IMR-90 (cell line): ENCODE data around the gene SLC26A2. TPM values are rescaled to one million over a fixed set of nuclear protein-coding genes. Genes with fewer than 3 reads are reported as not detected.

Experiments used
- ATAC-seq: fragments of 200-7000 bp; cut with Tn5 transposase; 2 replicates; pipeline ENCODE4 v1.9.1; 2020; ENCODE audit warnings: low read depth, mild to moderate bottlenecking, moderate library complexity
- BruUV-seq: library from RNA; stranded (reverse); fragments of 400-500 nt; replicated peaks from 2 replicates; lab custom pipeline; 2021; lab: Mats Ljungman, UMichigan
- CTCF ChIA-PET: fragments of 300-600 bp; formaldehyde crosslinking; extraction: SDS; loops from one replicate; lab custom pipeline; 2021; ENCODE audit warnings: antibody characterized with exemption; lab: Yijun Ruan, JAX
- POLR2A ChIA-PET: fragments of 300-600 bp; sonication (Branson Sonifier 250); formaldehyde crosslinking; loops from one replicate; lab custom pipeline; 2022; ENCODE audit warnings: antibody characterized with exemption; ENCODE audit not compliant: unreplicated experiment; lab: Charles Lee
- DNase-seq: peaks from one replicate; pipeline ENCODE4 v3.0.0; 2013
- H2AFZ ChIP-seq: replicated peaks from 2 replicates; pipeline ENCODE3; 2013; ENCODE audit warnings: low read length, mild to moderate bottlenecking; ENCODE audit not compliant: poor library complexity
- H2AK5ac ChIP-seq: 2 replicates; pipeline ENCODE4 v1.6.1; 2013; ENCODE audit warnings: low read depth, low read length, inconsistent platforms
- H2AK9ac ChIP-seq: replicated peaks from 2 replicates; pipeline ENCODE3; 2013; ENCODE audit warnings: mild to moderate bottlenecking, low read depth, low read length, moderate library complexity; ENCODE audit not compliant: poor library complexity
- H2BK120ac ChIP-seq: 2 replicates; pipeline ENCODE4 v1.6.1; 2013; ENCODE audit warnings: low read depth, low read length, inconsistent platforms
- H2BK15ac ChIP-seq: 3 replicates; pipeline ENCODE4 v1.6.1; 2013; ENCODE audit warnings: low read depth, low read length, inconsistent platforms
- H2BK20ac ChIP-seq: 2 replicates; pipeline ENCODE4 v1.6.1; 2013; ENCODE audit warnings: low read depth, mild to moderate bottlenecking, inconsistent platforms, low read length, moderate library complexity
- H2BK5ac ChIP-seq: 2 replicates; pipeline ENCODE4 v1.6.1; 2013; ENCODE audit warnings: mild to moderate bottlenecking, low read depth, low read length, inconsistent platforms; ENCODE audit not compliant: poor library complexity, severe bottlenecking
- H3K14ac ChIP-seq: replicated peaks from 2 replicates; pipeline ENCODE4 v1.6.1; 2013; ENCODE audit warnings: low read depth, low read length, inconsistent platforms
- H3K18ac ChIP-seq: 2 replicates; pipeline ENCODE4 v1.6.1; 2013; ENCODE audit warnings: low read depth, low read length, control low read depth
- H3K23ac ChIP-seq: 2 replicates; pipeline ENCODE4 v1.6.1; 2013; ENCODE audit warnings: low read depth, low read length, inconsistent platforms
- H3K27ac ChIP-seq: 2 replicates; pipeline ENCODE4 v1.5.1; 2013; ENCODE audit warnings: mild to moderate bottlenecking, control low read depth, low read length; ENCODE audit not compliant: insufficient read depth
- H3K27me3 ChIP-seq: 2 replicates; pipeline ENCODE4 v1.6.1; 2013; ENCODE audit warnings: low read length; ENCODE audit not compliant: control insufficient read depth, insufficient read depth
- H3K36me3 ChIP-seq: 2 replicates; pipeline ENCODE4 v1.6.1; 2013; ENCODE audit warnings: low read length, mixed read lengths; ENCODE audit not compliant: control insufficient read depth, insufficient read depth
- H3K4ac ChIP-seq: 2 replicates; pipeline ENCODE4 v1.6.1; 2013; ENCODE audit warnings: low read depth, low read length, inconsistent platforms
- H3K4me1 ChIP-seq: 2 replicates; pipeline ENCODE4 v1.6.1; 2013; ENCODE audit warnings: low read length, mixed read lengths; ENCODE audit not compliant: control insufficient read depth, insufficient read depth
- H3K4me2 ChIP-seq: 2 replicates; pipeline ENCODE4 v1.6.1; 2013; ENCODE audit warnings: low read depth, mild to moderate bottlenecking, control low read depth, low read length, moderate library complexity
- H3K4me3 ChIP-seq: 2 replicates; pipeline ENCODE4 v1.5.1; 2013; ENCODE audit warnings: low read depth, mild to moderate bottlenecking, control low read depth, low read length, moderate library complexity; ENCODE audit not compliant: insufficient read depth
- H3K56ac ChIP-seq: 2 replicates; pipeline ENCODE4 v1.6.1; 2013; ENCODE audit warnings: low read length, inconsistent platforms; ENCODE audit not compliant: insufficient read depth; ENCODE audit errors: extremely low read depth
- H3K79me1 ChIP-seq, 2 experiments: 2 replicates each; pipeline ENCODE4 v1.6.1; 2013; ENCODE audit warnings: low read length in 2 of 2, inconsistent platforms in 1 of 2, low read depth in 1 of 2
- H3K9ac ChIP-seq: 2 replicates; pipeline ENCODE4 v1.6.1; 2013; ENCODE audit warnings: low read depth, low read length, control low read depth
- H3K9me1 ChIP-seq: 2 replicates; pipeline ENCODE4 v1.6.1; 2013; ENCODE audit warnings: low read length, inconsistent platforms; ENCODE audit not compliant: insufficient read depth
- H3K9me3 ChIP-seq: 2 replicates; pipeline ENCODE4 v1.6.1; 2013; ENCODE audit warnings: low read length; ENCODE audit not compliant: control insufficient read depth, insufficient read depth
- H4K20me1 ChIP-seq: 2 replicates; pipeline ENCODE4 v1.6.1; 2013; ENCODE audit warnings: low read length, inconsistent platforms; ENCODE audit not compliant: insufficient read depth
- H4K5ac ChIP-seq: 2 replicates; pipeline ENCODE4 v1.6.1; 2013; ENCODE audit warnings: mild to moderate bottlenecking, low read depth, low read length, control low read depth
- H4K8ac ChIP-seq, 2 experiments: 2 replicates each; pipeline ENCODE4 v1.6.1; 2013; ENCODE audit warnings: low read depth in 2 of 2, low read length in 2 of 2, control low read depth in 1 of 2, inconsistent platforms in 1 of 2
- H4K91ac ChIP-seq: 2 replicates; pipeline ENCODE4 v1.6.1; 2013; ENCODE audit warnings: low read depth, low read length, inconsistent platforms; ENCODE audit not compliant: insufficient read depth
- BHLHE40 ChIP-seq: fragments of 150-350 bp; IDR thresholded peaks from 2 replicates; pipeline ENCODE4 v1.6.1; 2016; ENCODE audit warnings: mild to moderate bottlenecking, low read depth, low read length
- CEBPB ChIP-seq: IDR thresholded peaks from 2 replicates; pipeline ENCODE4 v1.6.1; 2012; ENCODE audit warnings: low read depth, low read length, improper control_type of control experiment
- CHD1 ChIP-seq: IDR thresholded peaks from 2 replicates; pipeline ENCODE4 v1.6.1; 2012; ENCODE audit warnings: low read depth, low read length, improper control_type of control experiment
- FOS ChIP-seq: fragments of 150-350 bp; IDR thresholded peaks from 2 replicates; pipeline ENCODE4 v1.6.1; 2016; ENCODE audit warnings: low read depth, low read length
- MAFK ChIP-seq: IDR thresholded peaks from 2 replicates; pipeline ENCODE4 v1.6.1; 2012; ENCODE audit warnings: low read depth, low read length, improper control_type of control experiment
- MAZ ChIP-seq: IDR thresholded peaks from 2 replicates; pipeline ENCODE4 v1.6.1; 2012; ENCODE audit warnings: low read depth, mild to moderate bottlenecking, low read length, improper control_type of control experiment, moderate library complexity, borderline replicate concordance
- MXI1 ChIP-seq: IDR thresholded peaks from 2 replicates; pipeline ENCODE4 v1.6.1; 2012; ENCODE audit warnings: low read depth, mild to moderate bottlenecking, low read length, moderate library complexity, borderline replicate concordance
- NFE2L2 ChIP-seq: fragments of 150-350 bp; IDR thresholded peaks from 2 replicates; pipeline ENCODE4 v1.6.1; 2016; ENCODE audit warnings: low read depth, mild to moderate bottlenecking, low read length
- POLR2A ChIP-seq: IDR thresholded peaks from 2 replicates; pipeline ENCODE4 v1.6.1; 2012; ENCODE audit warnings: mild to moderate bottlenecking, low read depth, low read length
- RAD21 ChIP-seq: IDR thresholded peaks from 2 replicates; pipeline ENCODE4 v1.6.1; 2012; ENCODE audit warnings: low read length, improper control_type of control experiment
- RCOR1 ChIP-seq: IDR thresholded peaks from 2 replicates; pipeline ENCODE4 v1.6.1; 2012; ENCODE audit warnings: mild to moderate bottlenecking, low read length, improper control_type of control experiment; ENCODE audit not compliant: insufficient replicate concordance
- RFX5 ChIP-seq: IDR thresholded peaks from 2 replicates; pipeline ENCODE4 v1.8.0; 2012; ENCODE audit warnings: low read depth, mild to moderate bottlenecking, low read length, moderate library complexity
- SMC3 ChIP-seq: fragments of 150-350 bp; IDR thresholded peaks from 2 replicates; pipeline ENCODE4 v1.6.1; 2016; ENCODE audit warnings: low read depth, mild to moderate bottlenecking, antibody characterized with exemption, low read length, moderate library complexity
- USF2 ChIP-seq: fragments of 150-350 bp; IDR thresholded peaks from 2 replicates; pipeline ENCODE4 v1.6.1; 2017; ENCODE audit warnings: mild to moderate bottlenecking, antibody characterized with exemption, low read length, low read depth
- WGBS, 2 experiments: methylation state at CpG; one replicate each; pipeline versions ENCODE4 v1.1.5 to v1.1.7; 2013; ENCODE audit warnings: missing lambda C conversion rate in 2 of 2; ENCODE audit not compliant: insufficient read length in 1 of 2; ENCODE audit errors: extremely low coverage in 2 of 2; 5-methylcytosine and 5-hydroxymethylcytosine counted together
- dilution Hi-C: fragments of 300-500 bp; cut with HindIII; formaldehyde crosslinking; loops from one replicate; pipeline ENCODE4 v1.14.3; 2018; ENCODE audit warnings: low sequenced_read_pairs; ENCODE audit not compliant: unreplicated experiment
- in situ Hi-C: fragments of 300-500 bp; cut with MboI; formaldehyde crosslinking; loops from 3 replicates; pipeline ENCODE4 v1.14.3; 2019; ENCODE audit warnings: low sequenced_read_pairs, inconsistent platforms, mixed read lengths
- intact Hi-C: fragments of 100-400 bp; cut with micrococcal nuclease; formaldehyde crosslinking; loops from 2 replicates; pipeline ENCODE4 v1.10.0; 2022
- polyA plus RNA-seq, 3 experiments: library from polyadenylated mRNA; depleted of rRNA; stranded (reverse); fragments of >200 nt; gene quantifications; 2 replicates each; pipeline ENCODE4 v1.2.3, GENCODE V29; 2012; ENCODE audit warnings: low replicate concordance in 1 of 3
- total RNA-seq: library from RNA; depleted of rRNA; stranded (reverse); fragments of >200 nt; gene quantifications from 2 replicates; pipeline ENCODE4 v1.2.3, GENCODE V29; 2012
- TF ChIP-seq, protein P1 (sequence below): fragments of 150-350 bp; IDR thresholded peaks from 2 replicates; pipeline ENCODE4 v1.6.1; 2016; ENCODE audit warnings: low read depth, mild to moderate bottlenecking, low read length, moderate library complexity, borderline replicate concordance
- TF ChIP-seq, protein P2 (sequence below): conservative IDR thresholded peaks from 2 replicates; pipeline ENCODE4 v1.5.1; 2012; ENCODE audit warnings: mild to moderate bottlenecking, low read depth, low read length, improper control_type of control experiment

SLC26A2 gene
- total and polyA plus RNA-seq, 2 of the 4 experiments (the other 2 are of a cell fraction): 2.2 to 9.9 TPM

- no TSS peak for BruUV-seq
- Histone ChIP-seq H3K23ac (peak overlapping the region; percentile 28; the same call in 1 of the 2 replicates), H2BK120ac (peak overlapping the region; percentile 67), H3K4me2 (no peak overlapping the region), H3K9ac (no peak overlapping the region), H3K9me1 (peaks cover 20% of the 10 kb centered on the region), H2BK20ac (peak overlapping the region; percentile 45), H4K5ac (no peak overlapping the region), H3K27ac (no peak overlapping the region), H3K56ac (0 out of 2 replicates have a peak overlapping the region, but pooled peaks have one; percentile 27), H2BK5ac (peak overlapping the region; percentile 69), H3K18ac (no peak overlapping the region), H3K4me1 (peaks cover 10% of the 10 kb centered on the region), H3K79me1 (no peaks in the 10 kb centered on the region), H4K20me1 (no peaks in the 10 kb centered on the region), H2AFZ (no peak overlapping the region), H3K9me3 (no peaks in the 10 kb centered on the region), H4K91ac (peak overlapping the region; percentile 72), H3K4ac (peak overlapping the region; percentile 52; the same call in 1 of the 2 replicates), H3K14ac (peak overlapping the region; percentile 77), H2AK5ac (peak overlapping the region; percentile 76; the same call in 1 of the 2 replicates), H3K27me3 (peaks cover 2% of the 10 kb centered on the region), H2BK15ac (peak overlapping the region; percentile 23; the same call in 2 of the 3 replicates), H3K36me3 (no peaks in the 10 kb centered on the region), H3K4me3 (no peak overlapping the region), H4K8ac (peak overlapping the region; percentile 26 to 64; a peak in 3 of 4 replicates), H2AK9ac (no peak overlapping the region)
- ATAC-seq (no peak), DNase-seq (no peak)
- TF ChIP-seq USF2 (no peak), FOS (no peak), POLR2A (no peak), BHLHE40 (no peak), CHD1 (no peak), SMC3 (no peak), MXI1 (no peak), MAZ (no peak), RCOR1 (no peak), RAD21 (no peak), CEBPB (no peak), MAFK (no peak), NFE2L2 (no peak), RFX5 (no peak)
- TF ChIP-seq, protein P1, sequence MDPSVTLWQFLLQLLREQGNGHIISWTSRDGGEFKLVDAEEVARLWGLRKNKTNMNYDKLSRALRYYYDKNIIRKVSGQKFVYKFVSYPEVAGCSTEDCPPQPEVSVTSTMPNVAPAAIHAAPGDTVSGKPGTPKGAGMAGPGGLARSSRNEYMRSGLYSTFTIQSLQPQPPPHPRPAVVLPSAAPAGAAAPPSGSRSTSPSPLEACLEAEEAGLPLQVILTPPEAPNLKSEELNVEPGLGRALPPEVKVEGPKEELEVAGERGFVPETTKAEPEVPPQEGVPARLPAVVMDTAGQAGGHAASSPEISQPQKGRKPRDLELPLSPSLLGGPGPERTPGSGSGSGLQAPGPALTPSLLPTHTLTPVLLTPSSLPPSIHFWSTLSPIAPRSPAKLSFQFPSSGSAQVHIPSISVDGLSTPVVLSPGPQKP: no peak
- TF ChIP-seq, protein P2, sequence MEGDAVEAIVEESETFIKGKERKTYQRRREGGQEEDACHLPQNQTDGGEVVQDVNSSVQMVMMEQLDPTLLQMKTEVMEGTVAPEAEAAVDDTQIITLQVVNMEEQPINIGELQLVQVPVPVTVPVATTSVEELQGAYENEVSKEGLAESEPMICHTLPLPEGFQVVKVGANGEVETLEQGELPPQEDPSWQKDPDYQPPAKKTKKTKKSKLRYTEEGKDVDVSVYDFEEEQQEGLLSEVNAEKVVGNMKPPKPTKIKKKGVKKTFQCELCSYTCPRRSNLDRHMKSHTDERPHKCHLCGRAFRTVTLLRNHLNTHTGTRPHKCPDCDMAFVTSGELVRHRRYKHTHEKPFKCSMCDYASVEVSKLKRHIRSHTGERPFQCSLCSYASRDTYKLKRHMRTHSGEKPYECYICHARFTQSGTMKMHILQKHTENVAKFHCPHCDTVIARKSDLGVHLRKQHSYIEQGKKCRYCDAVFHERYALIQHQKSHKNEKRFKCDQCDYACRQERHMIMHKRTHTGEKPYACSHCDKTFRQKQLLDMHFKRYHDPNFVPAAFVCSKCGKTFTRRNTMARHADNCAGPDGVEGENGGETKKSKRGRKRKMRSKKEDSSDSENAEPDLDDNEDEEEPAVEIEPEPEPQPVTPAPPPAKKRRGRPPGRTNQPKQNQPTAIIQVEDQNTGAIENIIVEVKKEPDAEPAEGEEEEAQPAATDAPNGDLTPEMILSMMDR: no peak
- intact Hi-C loops (no loop called here), dilution Hi-C loops (no loop called here), in situ Hi-C loops (no loop called here)
- no CpG with 5 or more reads among the region's 6 CpGs for WGBS, 2 experiments
- ChIA-PET CTCF (interaction anchor here (0.6 to 0.9 kb wide), 2 partner anchors 11 to 19 kb away, joined by 3 to 4 read pairs; no protein-coding TSS in a partner anchor), POLR2A (no interaction called here)
Observed at GRCh38 chr5:149939546-149939945, 21.0 kb upstream of the SLC26A2 start.
